GM18870 (cell line): ENCODE results near the gene THEM5.

Experiments used
- ATAC-seq: cut with Tn5 transposase; IDR thresholded peaks from one replicate; pipeline ENCODE4 v1.9.1; 2021; ENCODE audit warnings: moderate library complexity; ENCODE audit not compliant: unreplicated experiment

THEM5 gene

GRCh38 chr1:151841141-151841540 is 12.4 kb downstream of the THEM5 start:
- ATAC-seq = no peak

GRCh38 chr1:151840421-151840820 is 13.1 kb downstream of the THEM5 start:
- ATAC-seq = no peak

- ATAC-seq = no peak
These were observed 13.8 kb downstream of the THEM5 start, which contains the start of gene C2CD4D for GRCh38 chr1:151839457-151840403. Gene C2CD4D (minus strand): TSS chr1:151839820. CDS start chr1:151838989, 831 bp downstream.

GRCh38 chr1:151839082-151839412 is 14.5 kb downstream of the THEM5 start:
- no peak for ATAC-seq

- ATAC-seq = no peak
These were observed 15.1 kb downstream of the THEM5 start for GRCh38 chr1:151838222-151839081.

- ATAC-seq = no peak
These were observed 15.7 kb downstream of the THEM5 start for GRCh38 chr1:151837884-151838221.

GRCh38 chr1:151837197-151837596 is 16.3 kb downstream of the THEM5 start:
- no peak for ATAC-seq

- ATAC-seq = no peak
These were observed 17.9 kb downstream of the THEM5 start for GRCh38 chr1:151835596-151835995.

GRCh38 chr1:151834239-151834638 is 19.3 kb downstream of the THEM5 start:
- ATAC-seq = no peak

GRCh38 chr1:151833172-151833900 is 20.2 kb downstream of the THEM5 start:
- no peak for ATAC-seq

GRCh38 chr1:151832318-151832980 is 21.1 kb downstream of the THEM5 start:
- ATAC-seq = no peak

GRCh38 chr1:151831605-151832004 is 21.9 kb downstream of the THEM5 start, which contains the start of gene RORC:
Gene RORC (minus strand): TSS chr1:151831802. CDS start chr1:151831764, 38 bp downstream.
- no peak for ATAC-seq

- no peak for ATAC-seq
These were observed 22.3 kb downstream of the THEM5 start for GRCh38 chr1:151831256-151831591.

GRCh38 chr1:151830055-151830454 is 23.5 kb downstream of the THEM5 start:
- ATAC-seq = no peak

- ATAC-seq = no peak
These were observed 24.0 kb downstream of the THEM5 start for GRCh38 chr1:151829352-151830046.

GRCh38 chr1:151828921-151829320 is 24.6 kb downstream of the THEM5 start:
- no peak for ATAC-seq

GRCh38 chr1:151827853-151828252 is 25.7 kb downstream of the THEM5 start:
- no peak for ATAC-seq

GRCh38 chr1:151825751-151826660 is 27.5 kb downstream of the THEM5 start:
- ATAC-seq = no peak

GRCh38 chr1:151825204-151825603 is 28.3 kb downstream of the THEM5 start:
- no peak for ATAC-seq
